SK-N-MC (cell line): ENCODE results near the gene SPHK1.

Experiments used
- DNase-seq: peaks from one replicate; pipeline ENCODE4 v3.0.0-alpha.2; 2011; ENCODE audit warnings: low read depth, low spot score
- H3K27ac ChIP-seq: fragments of 200-600 bp; sonication (generic); 2 replicates; pipeline ENCODE4 v1.5.1; 2016; ENCODE audit warnings: mixed run types
- H3K36me3 ChIP-seq: fragments of 200-600 bp; sonication (generic); 2 replicates; pipeline ENCODE4 v1.6.1; 2017; ENCODE audit warnings: antibody characterized with exemption, low read length, mixed read lengths; ENCODE audit not compliant: insufficient read depth
- H3K4me3 ChIP-seq: fragments of 200-600 bp; sonication (generic); 2 replicates; pipeline ENCODE4 v1.5.1; 2016
- H3K9ac ChIP-seq: fragments of 200-600 bp; sonication (generic); 2 replicates; pipeline ENCODE4 v1.8.0; 2017; ENCODE audit warnings: mixed run types, mixed read lengths; ENCODE audit not compliant: insufficient read length
- H3K9me3 ChIP-seq: fragments of 200-600 bp; sonication (generic); 2 replicates; pipeline ENCODE4 v1.6.1; 2017; ENCODE audit warnings: low read depth, mild to moderate bottlenecking, antibody characterized with exemption, low read length, moderate library complexity, mixed read lengths
- EZH2 ChIP-seq: fragments of 200-600 bp; sonication (generic); IDR thresholded peaks from one replicate; pipeline ENCODE4 v1.6.1; 2017; ENCODE audit warnings: antibody characterized with exemption
- FOXP2 ChIP-seq: optimal IDR thresholded peaks from 2 replicates; pipeline ENCODE3; 2011; ENCODE audit warnings: mild to moderate bottlenecking, moderate library complexity; ENCODE audit not compliant: insufficient read depth; ENCODE audit errors: extremely low read length, control extremely low read depth
- POLR2AphosphoS5 ChIP-seq: IDR thresholded peaks from 2 replicates; pipeline ENCODE4 v1.6.1; 2012; ENCODE audit warnings: mild to moderate bottlenecking, low read depth, low read length, borderline replicate concordance

The SPHK1 gene

GRCh38 chr17:76369804-76370203 lies 14.6 kb upstream of the SPHK1 start:
- H3K9me3 ChIP-seq = no peaks in the 10 kb centered on the region
- peak overlapping the region; percentile 80 for H3K4me3 ChIP-seq
- H3K36me3 ChIP-seq = no peaks in the 10 kb centered on the region
- no peak for DNase-seq
- peak overlapping the region; percentile 70 for H3K9ac ChIP-seq
- peak overlapping the region; percentile 98 for H3K27ac ChIP-seq
- TF ChIP-seq POLR2AphosphoS5 = 0 out of 2 replicates have a peak, but pooled peaks have one; percentile 16
- no peak for TF ChIP-seq FOXP2

- TF ChIP-seq FOXP2 (no peak), POLR2AphosphoS5 (no peak), EZH2 (no peak)
- Histone ChIP-seq H3K4me3 (peak overlapping the region; percentile 80), H3K27ac (peak overlapping the region; percentile 98), H3K9me3 (no peaks in the 10 kb centered on the region), H3K9ac (no peak overlapping the region), H3K36me3 (no peaks in the 10 kb centered on the region)
- DNase-seq = no peak
Measured at GRCh38 chr17:76370261-76370993, 14.0 kb upstream of the SPHK1 start.

GRCh38 chr17:76371656-76372628 lies 12.5 kb upstream of the SPHK1 start:
- TF ChIP-seq FOXP2 (no peak), EZH2 (no peak), POLR2AphosphoS5 (no peak)
- Histone ChIP-seq H3K4me3 (no peak overlapping the region), H3K9me3 (no peaks in the 10 kb centered on the region), H3K9ac (no peak overlapping the region), H3K27ac (no peak overlapping the region; the same call in 1 of the 2 replicates), H3K36me3 (no peaks in the 10 kb centered on the region)
- no peak for DNase-seq

- no peak for DNase-seq
- Histone ChIP-seq H3K9ac (no peak overlapping the region), H3K9me3 (no peaks in the 10 kb centered on the region), H3K4me3 (no peak overlapping the region), H3K36me3 (no peaks in the 10 kb centered on the region), H3K27ac (no peak overlapping the region)
- TF ChIP-seq EZH2 (no peak), FOXP2 (no peak), POLR2AphosphoS5 (no peak)
Measured at GRCh38 chr17:76376318-76377133, 7.9 kb upstream of the SPHK1 start.

GRCh38 chr17:76378548-76379274 lies 5.7 kb upstream of the SPHK1 start:
- Histone ChIP-seq H3K36me3 (no peaks in the 10 kb centered on the region), H3K4me3 (no peak overlapping the region), H3K9me3 (no peaks in the 10 kb centered on the region), H3K9ac (no peak overlapping the region), H3K27ac (no peak overlapping the region)
- TF ChIP-seq EZH2 (no peak), FOXP2 (no peak), POLR2AphosphoS5 (no peak)
- no peak for DNase-seq

- Histone ChIP-seq H3K9ac (no peak overlapping the region), H3K27ac (no peak overlapping the region), H3K4me3 (no peak overlapping the region), H3K36me3 (no peaks in the 10 kb centered on the region), H3K9me3 (no peaks in the 10 kb centered on the region)
- no peak for TF ChIP-seq POLR2AphosphoS5
- TF ChIP-seq FOXP2 = no peak
- no peak for TF ChIP-seq EZH2
- DNase-seq = no peak
Measured at GRCh38 chr17:76379275-76379641, 5.2 kb upstream of the SPHK1 start.

GRCh38 chr17:76379646-76380376 lies 4.6 kb upstream of the SPHK1 start:
- H3K36me3 ChIP-seq = no peaks in the 10 kb centered on the region
- TF ChIP-seq POLR2AphosphoS5 = no peak
- TF ChIP-seq FOXP2 = no peak
- TF ChIP-seq EZH2 = no peak
- H3K9ac ChIP-seq = no peak overlapping the region
- H3K9me3 ChIP-seq = no peaks in the 10 kb centered on the region
- no peak for DNase-seq
- H3K4me3 ChIP-seq = no peak overlapping the region
- no peak overlapping the region for H3K27ac ChIP-seq
